GM19324 (cell line): ENCODE data around the gene COX8C.
"Not testable (repeated sequence)": the region's sequence is repeated elsewhere in the genome, so short reads cannot be mapped to it uniquely, and the experiment has no call there.

Experiments used
- ATAC-seq: cut with Tn5 transposase; IDR thresholded peaks from one replicate; pipeline ENCODE4 v1.9.1; 2021; ENCODE audit warnings: mild to moderate bottlenecking, moderate library complexity; ENCODE audit not compliant: unreplicated experiment, low FRiP score

Gene COX8C

GRCh38 chr14:93354873-93355272 is 7.9 kb downstream of the COX8C start:
- ATAC-seq, result not testable (repeated sequence)

GRCh38 chr14:93368996-93369712 is 22.2 kb downstream of the COX8C start:
- peak; percentile 43 for ATAC-seq

DNA sequence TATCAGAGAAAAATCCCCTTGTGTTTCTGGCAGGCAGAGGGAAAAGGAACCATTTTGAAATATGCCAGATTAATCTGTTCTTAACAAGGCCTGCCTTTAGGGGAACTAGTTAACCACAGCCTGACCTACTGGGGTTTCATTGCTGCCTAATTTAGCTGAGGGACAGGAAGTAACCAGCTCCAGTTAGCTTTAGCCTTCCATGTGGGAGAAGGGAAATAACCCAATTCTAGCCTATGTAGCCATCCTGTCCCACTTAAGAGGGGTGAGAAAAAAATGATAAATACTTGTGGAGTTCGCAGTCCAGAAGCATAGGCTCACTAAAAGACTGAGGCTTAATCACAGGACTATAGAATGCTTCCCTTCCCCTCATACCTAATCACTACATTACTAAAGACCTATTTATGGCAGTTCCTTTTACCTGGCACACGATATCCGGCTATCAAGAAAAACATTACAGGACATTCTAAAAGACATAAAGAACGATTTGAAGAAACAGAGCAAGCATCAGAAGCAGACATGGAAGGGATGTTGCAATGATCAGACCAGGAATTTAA is 22.8 kb downstream of the COX8C start:
- peak; percentile 76 for ATAC-seq

GRCh38 chr14:93375673-93376156 is 28.7 kb downstream of the COX8C start:
- peak; percentile 96 for ATAC-seq

- ATAC-seq, result no peak
These were observed 32.8 kb downstream of the COX8C start for GRCh38 chr14:93379831-93380230.

- no peak for ATAC-seq
These were observed 34.7 kb downstream of the COX8C start for GRCh38 chr14:93381644-93382043.

GRCh38 chr14:93384256-93384655 is 37.3 kb downstream of the COX8C start:
- ATAC-seq, result not testable (repeated sequence)

DNA sequence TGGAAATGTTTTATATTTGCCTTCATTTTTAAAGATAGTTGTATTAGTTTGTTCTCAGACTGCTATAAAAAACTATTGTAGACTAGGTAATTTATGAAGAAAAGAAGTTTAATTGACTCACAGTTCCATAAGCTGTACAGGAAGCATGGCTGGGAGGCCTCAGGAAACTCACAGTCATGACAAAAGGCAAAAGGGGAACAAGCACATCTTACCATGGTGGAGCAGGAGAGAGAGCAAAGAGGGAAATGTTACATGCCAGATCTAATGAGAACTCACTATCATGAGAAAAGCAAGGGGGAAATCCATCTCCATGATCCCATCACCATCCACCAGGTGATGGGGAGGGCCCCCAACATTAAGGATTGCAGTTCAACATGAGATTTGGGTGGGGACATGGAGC is 48.2 kb downstream of the COX8C start:
- ATAC-seq, result no peak

DNA sequence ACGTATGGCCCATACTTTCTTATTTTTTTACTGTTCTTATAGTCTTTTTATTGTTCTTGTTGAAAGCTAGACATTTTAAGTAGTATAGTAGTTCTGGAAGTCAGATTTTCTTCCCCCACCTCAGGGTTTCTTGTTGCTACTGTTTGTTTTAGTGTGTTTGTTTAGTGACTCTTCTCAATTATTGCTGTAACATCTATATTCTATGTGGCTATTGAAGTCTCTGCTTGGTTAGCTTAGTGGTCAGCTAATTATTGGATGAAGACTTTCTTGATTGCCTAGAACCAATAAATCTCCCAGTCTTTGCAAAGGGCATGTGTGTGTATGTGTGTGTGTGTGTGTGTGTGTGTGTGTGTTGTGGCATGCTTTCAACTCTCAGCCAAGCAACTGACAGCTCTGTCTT is 49.5 kb downstream of the COX8C start:
- no peak for ATAC-seq
